Fibroblast of pulmonary artery (primary cell): ENCODE measurements around the gene FLRT2.

Experiments
- DNase-seq: peaks from one replicate; pipeline ENCODE4 v3.0.0-alpha.2; 2010; ENCODE audit warnings: low read depth
- H3K4me3 ChIP-seq: replicated peaks from 2 replicates; pipeline ENCODE4 v1.5.1; 2011; ENCODE audit warnings: low read depth, mild to moderate bottlenecking, control low read depth, low read length, moderate library complexity
- CTCF ChIP-seq: IDR thresholded peaks from 2 replicates; pipeline ENCODE4 v1.5.1; 2011; ENCODE audit warnings: mild to moderate bottlenecking, control low read depth, low read length, inconsistent platforms; ENCODE audit errors: missing control alignments

The FLRT2 gene

DNA sequence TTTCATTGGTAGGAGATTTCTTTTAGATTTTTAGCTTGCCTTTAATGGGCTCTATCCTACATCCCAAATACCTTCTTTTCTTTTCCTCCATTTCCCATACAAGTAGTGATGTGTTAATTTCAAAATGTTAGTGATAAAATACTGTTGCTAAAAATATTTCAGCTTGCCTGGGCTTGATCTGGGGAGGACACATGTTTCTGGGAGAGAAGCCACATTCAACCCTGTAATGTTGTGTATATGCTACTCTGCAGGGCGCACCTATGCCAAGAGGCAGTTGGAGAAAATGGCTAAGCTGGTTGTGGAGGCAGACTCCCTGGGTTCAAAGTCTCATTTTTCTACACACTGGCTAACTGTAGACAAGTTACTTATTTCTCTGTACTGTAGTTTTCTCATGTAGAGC lies 26.3 kb downstream of the FLRT2 start:
- no peak for DNase-seq
- no peak overlapping the region for H3K4me3 ChIP-seq
- TF ChIP-seq CTCF, result no peak

- no peak overlapping the region for H3K4me3 ChIP-seq
- DNase-seq, result no peak
- TF ChIP-seq CTCF, result no peak
Measured at GRCh38 chr14:85558505-85558904, 28.6 kb downstream of the FLRT2 start.

GRCh38 chr14:85562630-85563029 lies 32.7 kb downstream of the FLRT2 start:
- no peak for TF ChIP-seq CTCF
- no peak overlapping the region for H3K4me3 ChIP-seq
- no peak for DNase-seq

- no peak for TF ChIP-seq CTCF
- H3K4me3 ChIP-seq, result no peak overlapping the region
Measured at GRCh38 chr14:85564841-85565527, 35.0 kb downstream of the FLRT2 start.

GRCh38 chr14:85565862-85566296 lies 35.9 kb downstream of the FLRT2 start:
- TF ChIP-seq CTCF, result no peak
- peak; percentile 75 for DNase-seq
- no peak overlapping the region for H3K4me3 ChIP-seq

More at GRCh38 chr14:85564841-85565527, 35.0 kb downstream of the FLRT2 start:
- DNase-seq, result no peak

DNA sequence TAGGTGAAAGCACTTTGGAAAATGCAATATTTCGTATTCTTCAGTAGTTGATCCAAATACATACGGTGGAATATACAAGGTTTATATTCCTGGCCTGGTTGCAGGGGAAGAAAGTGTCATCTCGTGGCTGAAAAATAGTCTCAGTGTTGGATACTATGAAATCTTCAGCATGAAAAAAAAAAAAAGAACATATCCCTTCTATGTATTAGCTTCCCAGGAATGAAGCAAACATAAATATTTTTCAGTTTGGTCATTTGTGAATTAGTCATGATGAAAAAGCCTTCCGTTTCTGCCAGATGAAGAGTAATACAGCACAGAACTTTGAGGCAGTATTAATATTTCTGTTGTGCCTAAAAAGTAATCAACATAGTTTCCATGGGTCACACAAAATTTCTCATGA lies 36.7 kb downstream of the FLRT2 start:
- no peak for TF ChIP-seq CTCF
- DNase-seq, result peak; percentile 81
- no peak overlapping the region for H3K4me3 ChIP-seq

DNA sequence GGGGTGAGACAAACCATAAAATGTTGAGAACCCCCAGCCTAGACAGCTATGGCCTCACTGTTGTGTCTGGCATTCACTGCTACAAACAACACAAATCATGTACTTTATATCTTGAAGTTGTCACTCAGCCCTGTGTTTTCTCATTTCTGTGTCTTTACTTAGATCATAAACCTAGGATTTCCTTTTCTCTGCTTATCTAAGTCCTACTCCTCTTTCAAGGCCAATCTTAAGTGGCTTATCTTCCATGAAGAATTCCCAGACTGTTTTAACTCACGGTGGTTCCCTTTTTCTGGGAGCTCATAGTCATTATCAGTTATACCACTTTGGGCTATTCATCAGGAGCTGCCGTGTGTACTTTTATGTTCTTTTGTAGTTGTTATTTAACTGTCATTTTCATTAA lies 42.1 kb downstream of the FLRT2 start:
- TF ChIP-seq CTCF, result no peak
- no peak for DNase-seq
- no peak overlapping the region for H3K4me3 ChIP-seq
